NB4 (cell line): ENCODE data around the gene CELSR1.
"Not testable (repeated sequence)": the region's sequence is repeated elsewhere in the genome, so short reads cannot be mapped to it uniquely, and the experiment has no call there.

Experiments used
- DNase-seq: peaks from one replicate; pipeline ENCODE4 v3.0.0; 2010; ENCODE audit warnings: low read depth
- H3K4me3 ChIP-seq: one replicate; pipeline ENCODE4 v1.5.1; 2011; ENCODE audit warnings: mild to moderate bottlenecking, low read depth, low read length, moderate library complexity
- CTCF ChIP-seq: IDR thresholded peaks from one replicate; pipeline ENCODE4 v1.5.1; 2012; ENCODE audit warnings: low read depth, low read length
- MYC ChIP-seq: IDR thresholded peaks from 2 replicates; pipeline ENCODE4 v1.6.1; 2011; ENCODE audit warnings: low read depth, low read length
- POLR2A ChIP-seq: IDR thresholded peaks from 2 replicates; pipeline ENCODE4 v1.6.1; 2011; ENCODE audit warnings: mild to moderate bottlenecking; ENCODE audit not compliant: insufficient read length; ENCODE audit errors: extremely low read depth
- TF ChIP-seq, protein P1 (sequence below): IDR thresholded peaks from 2 replicates; pipeline ENCODE4 v1.6.1; 2011; ENCODE audit warnings: low read depth, low read length

The CELSR1 gene

DNA sequence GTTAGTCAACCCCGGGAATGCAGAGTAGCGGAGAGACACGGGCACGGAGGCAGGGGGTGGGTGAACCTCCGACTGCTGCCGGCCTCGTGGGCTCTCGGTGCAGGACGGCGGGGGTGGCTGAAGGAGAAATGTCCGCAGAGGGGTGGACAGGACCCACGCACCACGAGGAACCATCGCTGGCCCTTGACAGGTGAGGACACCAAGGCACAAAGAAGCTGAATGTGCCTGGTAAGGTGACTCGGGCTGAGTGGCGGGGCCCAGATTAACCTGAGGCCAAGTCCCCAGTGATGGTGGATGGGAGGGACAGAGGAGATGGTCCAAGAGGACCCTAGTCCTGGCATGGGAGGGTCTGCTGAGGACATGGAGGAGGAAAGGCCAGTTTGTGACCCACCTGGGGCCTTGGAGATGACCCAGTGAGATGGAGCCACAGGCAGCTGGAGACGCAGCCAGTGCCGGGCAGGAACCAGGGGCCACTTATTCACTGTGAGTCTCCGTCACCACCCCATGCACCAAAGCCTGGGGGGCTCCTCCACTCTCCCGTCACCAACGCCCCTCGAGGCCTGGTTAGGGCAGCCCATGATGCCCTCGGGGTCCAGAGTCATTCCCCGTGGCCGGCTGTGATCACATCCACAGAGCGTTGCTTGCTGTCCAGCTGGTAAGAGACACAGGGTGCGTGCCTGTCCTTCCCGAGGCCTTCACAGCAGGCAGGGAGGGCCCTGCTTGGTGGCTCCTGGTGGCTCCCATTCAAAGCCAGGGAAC lies 64.2 kb downstream of the CELSR1 start:
- TF ChIP-seq CTCF (no peak), POLR2A (no peak), MYC (no peak)
- TF ChIP-seq, protein P1, sequence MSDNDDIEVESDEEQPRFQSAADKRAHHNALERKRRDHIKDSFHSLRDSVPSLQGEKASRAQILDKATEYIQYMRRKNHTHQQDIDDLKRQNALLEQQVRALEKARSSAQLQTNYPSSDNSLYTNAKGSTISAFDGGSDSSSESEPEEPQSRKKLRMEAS = no peak
- no peak overlapping the region for H3K4me3 ChIP-seq
- no peak for DNase-seq

GRCh38 chr22:46472722-46473016 lies 64.8 kb downstream of the CELSR1 start:
- H3K4me3 ChIP-seq = no peak overlapping the region
- DNase-seq = no peak
- no peak for TF ChIP-seq CTCF
- TF ChIP-seq, protein P1 = no peak
- no peak for TF ChIP-seq POLR2A
- no peak for TF ChIP-seq MYC

DNA sequence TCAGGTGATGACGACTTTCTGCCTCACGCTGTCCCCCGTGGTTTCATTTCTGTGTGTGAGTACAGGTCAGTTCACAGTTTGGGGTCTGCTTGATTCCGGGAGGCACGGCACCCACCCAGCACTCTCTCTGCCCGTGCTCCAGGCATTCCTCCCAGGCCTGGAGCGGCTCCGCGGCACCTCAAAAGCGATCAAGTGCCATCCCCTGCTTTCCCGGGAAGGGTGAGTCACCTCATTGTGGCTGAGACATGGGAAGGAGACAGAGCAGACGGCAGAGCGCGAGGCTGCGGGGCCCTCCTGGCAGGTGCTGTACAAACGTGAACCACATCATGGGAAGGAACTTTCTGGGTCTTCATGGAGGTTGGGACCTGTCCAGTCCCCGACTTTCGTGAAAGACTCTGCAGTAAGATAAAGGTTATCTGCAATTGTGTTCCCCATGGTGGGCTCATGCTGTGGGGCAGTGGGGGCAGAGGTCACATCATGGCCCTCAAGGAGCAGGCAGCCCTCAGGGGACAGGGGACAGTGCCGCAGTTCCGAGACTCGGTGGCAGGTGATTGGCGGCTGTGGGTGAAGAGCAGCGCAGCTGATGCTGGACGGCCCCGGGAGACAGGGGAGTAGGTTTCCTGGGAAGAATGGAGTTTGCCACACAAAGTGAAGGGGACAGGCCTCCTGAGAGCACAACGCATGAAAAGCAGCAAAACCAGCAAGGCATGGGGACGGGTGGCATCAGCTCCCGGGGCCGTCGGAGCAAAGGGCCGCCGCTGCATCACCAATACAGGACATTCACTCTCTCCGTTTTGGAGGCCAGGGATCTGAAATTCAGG lies 65.3 kb downstream of the CELSR1 start:
- no peak for DNase-seq
- TF ChIP-seq POLR2A (no peak), CTCF (no peak), MYC (no peak)
- TF ChIP-seq, protein P1 = no peak
- no peak overlapping the region for H3K4me3 ChIP-seq

DNA sequence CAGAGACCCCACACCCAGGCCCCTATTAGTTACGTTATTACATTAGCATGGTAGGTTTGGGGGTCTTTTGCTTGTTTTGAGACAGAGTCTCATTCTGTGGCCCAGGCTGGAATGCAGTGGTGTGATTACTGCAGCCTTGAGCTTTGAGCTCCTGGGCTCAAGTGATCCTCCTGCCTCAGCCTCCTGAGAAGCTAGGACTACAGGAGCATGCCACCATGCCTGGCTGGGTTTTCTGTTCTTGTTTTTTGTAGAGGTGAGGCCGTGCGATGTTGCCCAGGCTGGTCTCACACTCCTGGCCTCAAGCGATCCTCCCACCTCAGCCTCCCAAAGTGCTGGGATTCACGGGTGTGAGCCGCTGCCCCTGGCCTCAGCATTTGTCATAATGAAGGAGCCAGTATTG lies 66.1 kb downstream of the CELSR1 start:
- not testable (repeated sequence) for DNase-seq, H3K4me3 ChIP-seq

DNA sequence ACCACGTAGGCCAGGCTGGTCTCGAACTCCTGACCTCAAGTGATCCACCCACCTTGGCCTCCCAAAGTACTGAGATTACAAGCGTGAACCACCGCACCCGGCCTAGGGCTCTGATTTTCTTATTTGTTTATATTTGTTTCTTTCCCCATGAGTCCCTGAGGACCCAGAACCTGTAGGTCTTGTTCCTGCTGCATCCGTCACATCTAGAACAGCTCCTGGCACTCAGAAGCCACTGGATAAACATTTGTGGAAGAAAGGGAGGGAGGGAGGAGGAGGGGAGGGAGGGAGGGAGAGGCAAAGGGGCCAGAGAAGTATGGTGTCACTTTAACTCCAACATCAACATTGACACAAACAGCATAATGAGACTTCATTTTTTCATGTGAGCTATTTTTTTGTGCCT lies 67.7 kb downstream of the CELSR1 start:
- no peak overlapping the region for H3K4me3 ChIP-seq
- TF ChIP-seq MYC = no peak
- TF ChIP-seq, protein P1 = no peak
- no peak for TF ChIP-seq CTCF
- no peak for TF ChIP-seq POLR2A
- no peak for DNase-seq

- no peak for DNase-seq
- no peak overlapping the region for H3K4me3 ChIP-seq
- TF ChIP-seq, protein P1 = no peak
- TF ChIP-seq CTCF (no peak), POLR2A (no peak), MYC (no peak)
Observed at GRCh38 chr22:46467006-46467405, 70.4 kb downstream of the CELSR1 start.
